HG03565 (cell line): ENCODE data around the gene PGM5.

Experiments
- ATAC-seq: cut with Tn5 transposase; IDR thresholded peaks from one replicate; pipeline ENCODE4 v1.9.1; 2021; ENCODE audit warnings: mild to moderate bottlenecking, moderate library complexity; ENCODE audit not compliant: unreplicated experiment

Gene PGM5

GRCh38 chr9:68493541-68493940, 137.1 kb downstream of the PGM5 start:
- no peak for ATAC-seq

GRCh38 chr9:68493958-68494577, 137.7 kb downstream of the PGM5 start:
- ATAC-seq: no peak

GRCh38 chr9:68495247-68495646, 138.8 kb downstream of the PGM5 start:
- no peak for ATAC-seq

- no peak for ATAC-seq
Measured at GRCh38 chr9:68496356-68496755, 139.9 kb downstream of the PGM5 start.

- no peak for ATAC-seq
Measured at GRCh38 chr9:68497629-68498028, 141.2 kb downstream of the PGM5 start.

GRCh38 chr9:68498816-68499215, 142.4 kb downstream of the PGM5 start:
- ATAC-seq: no peak

- ATAC-seq: no peak
Measured at GRCh38 chr9:68500457-68501381, 144.3 kb downstream of the PGM5 start.

GRCh38 chr9:68502279-68502678, 145.9 kb downstream of the PGM5 start:
- no peak for ATAC-seq

- ATAC-seq: peak; percentile 70
Measured at GRCh38 chr9:68505681-68506409, 149.4 kb downstream of the PGM5 start.

GRCh38 chr9:68506551-68506950, 150.1 kb downstream of the PGM5 start:
- no peak for ATAC-seq

- ATAC-seq: no peak
Measured at GRCh38 chr9:68507130-68507805, 150.9 kb downstream of the PGM5 start.

GRCh38 chr9:68507806-68508145, 151.4 kb downstream of the PGM5 start:
- ATAC-seq: no peak

GRCh38 chr9:68508547-68508946, 152.1 kb downstream of the PGM5 start:
- ATAC-seq: no peak

- no peak for ATAC-seq
Measured at GRCh38 chr9:68509689-68510088, 153.3 kb downstream of the PGM5 start.

GRCh38 chr9:68513385-68513784, 157.0 kb downstream of the PGM5 start:
- ATAC-seq: no peak

- no peak for ATAC-seq
Measured at GRCh38 chr9:68513981-68514380, 157.6 kb downstream of the PGM5 start.

- no peak for ATAC-seq
Measured at GRCh38 chr9:68515326-68516017, 159.1 kb downstream of the PGM5 start.

- no peak for ATAC-seq
Measured at GRCh38 chr9:68522131-68522530, 165.7 kb downstream of the PGM5 start.

GRCh38 chr9:68522954-68523353, 166.5 kb downstream of the PGM5 start:
- no peak for ATAC-seq

GRCh38 chr9:68523367-68523936, 167.0 kb downstream of the PGM5 start:
- ATAC-seq: no peak
